PFSK-1 (cell line): ENCODE results near the gene ATP8B4.

Source experiments
- POLR2AphosphoS5 ChIP-seq: IDR thresholded peaks from 2 replicates; pipeline ENCODE4 v1.6.1; 2012; ENCODE audit warnings: low read depth, mild to moderate bottlenecking, control low read depth, low read length, moderate library complexity
- SIN3A ChIP-seq: IDR thresholded peaks from 2 replicates; pipeline ENCODE4 v1.6.1; 2012; ENCODE audit warnings: mild to moderate bottlenecking, low read length, moderate library complexity, borderline replicate concordance; ENCODE audit not compliant: insufficient read depth
- TF ChIP-seq, protein P1 (sequence below), 2 experiments: IDR thresholded peaks; 2 replicates each; pipeline versions ENCODE4 v1.6.1 to v1.8.0; 2011 to 2012; ENCODE audit warnings: low read depth in 2 of 2, low read length in 2 of 2, control low read depth in 1 of 2, inconsistent platforms in 1 of 2, mild to moderate bottlenecking in 1 of 2, moderate library complexity in 1 of 2; ENCODE audit not compliant: insufficient read depth in 1 of 2

- TF ChIP-seq POLR2AphosphoS5 (no peak), SIN3A (no peak)
- TF ChIP-seq, protein P1, sequence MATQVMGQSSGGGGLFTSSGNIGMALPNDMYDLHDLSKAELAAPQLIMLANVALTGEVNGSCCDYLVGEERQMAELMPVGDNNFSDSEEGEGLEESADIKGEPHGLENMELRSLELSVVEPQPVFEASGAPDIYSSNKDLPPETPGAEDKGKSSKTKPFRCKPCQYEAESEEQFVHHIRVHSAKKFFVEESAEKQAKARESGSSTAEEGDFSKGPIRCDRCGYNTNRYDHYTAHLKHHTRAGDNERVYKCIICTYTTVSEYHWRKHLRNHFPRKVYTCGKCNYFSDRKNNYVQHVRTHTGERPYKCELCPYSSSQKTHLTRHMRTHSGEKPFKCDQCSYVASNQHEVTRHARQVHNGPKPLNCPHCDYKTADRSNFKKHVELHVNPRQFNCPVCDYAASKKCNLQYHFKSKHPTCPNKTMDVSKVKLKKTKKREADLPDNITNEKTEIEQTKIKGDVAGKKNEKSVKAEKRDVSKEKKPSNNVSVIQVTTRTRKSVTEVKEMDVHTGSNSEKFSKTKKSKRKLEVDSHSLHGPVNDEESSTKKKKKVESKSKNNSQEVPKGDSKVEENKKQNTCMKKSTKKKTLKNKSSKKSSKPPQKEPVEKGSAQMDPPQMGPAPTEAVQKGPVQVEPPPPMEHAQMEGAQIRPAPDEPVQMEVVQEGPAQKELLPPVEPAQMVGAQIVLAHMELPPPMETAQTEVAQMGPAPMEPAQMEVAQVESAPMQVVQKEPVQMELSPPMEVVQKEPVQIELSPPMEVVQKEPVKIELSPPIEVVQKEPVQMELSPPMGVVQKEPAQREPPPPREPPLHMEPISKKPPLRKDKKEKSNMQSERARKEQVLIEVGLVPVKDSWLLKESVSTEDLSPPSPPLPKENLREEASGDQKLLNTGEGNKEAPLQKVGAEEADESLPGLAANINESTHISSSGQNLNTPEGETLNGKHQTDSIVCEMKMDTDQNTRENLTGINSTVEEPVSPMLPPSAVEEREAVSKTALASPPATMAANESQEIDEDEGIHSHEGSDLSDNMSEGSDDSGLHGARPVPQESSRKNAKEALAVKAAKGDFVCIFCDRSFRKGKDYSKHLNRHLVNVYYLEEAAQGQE (IDR thresholded peaks at IDR 0.05; ENCODE audit: insufficient read depth in 1 of 2, low read depth in 2 of 2, low read length in 2 of 2), result no peak
Measured at GRCh38 chr15:50030456-50030855, 88.6 kb downstream of the ATP8B4 start.
